RPMI8226 (cell line): ENCODE results near the gene AMMECR1L.
A peak's percentile ranks its signal among the peaks of the same experiment; 100 is the strongest.
"Not testable (repeated sequence)": the region's sequence is repeated elsewhere in the genome, so short reads cannot be mapped to it uniquely, and the experiment has no call there.

Experiments used
- DNase-seq: peaks from one replicate; pipeline ENCODE4 v3.0.0-alpha.2; 2015

AMMECR1L gene

GRCh38 chr2:127885780-127886592 is at the start of gene AMMECR1L:
Gene AMMECR1L (minus strand): TSS chr2:127885956. CDS start chr2:127874234, 11,722 bp downstream.
- peak; percentile 73 for DNase-seq

GRCh38 chr2:127935337-127935736 is 49.6 kb upstream of the AMMECR1L start:
- DNase-seq = no peak

GRCh38 chr2:127932199-127932876 is 46.6 kb upstream of the AMMECR1L start:
- no peak for DNase-seq

- no peak for DNase-seq
These were observed 43.7 kb upstream of the AMMECR1L start for GRCh38 chr2:127929449-127929848.

- no peak for DNase-seq
These were observed 41.6 kb upstream of the AMMECR1L start for GRCh38 chr2:127927384-127927783.

GRCh38 chr2:127917916-127918315 is 32.2 kb upstream of the AMMECR1L start:
- DNase-seq = no peak

GRCh38 chr2:127913808-127914457 is 28.2 kb upstream of the AMMECR1L start:
- no peak for DNase-seq

GRCh38 chr2:127911737-127912136 is 26.0 kb upstream of the AMMECR1L start:
- no peak for DNase-seq

GRCh38 chr2:127910415-127910814 is 24.7 kb upstream of the AMMECR1L start:
- DNase-seq = no peak

- DNase-seq = peak; percentile 49
These were observed 23.3 kb upstream of the AMMECR1L start for GRCh38 chr2:127909019-127909418.

- not testable (repeated sequence) for DNase-seq
These were observed 22.1 kb upstream of the AMMECR1L start for GRCh38 chr2:127907733-127908400.

- DNase-seq = no peak
These were observed 20.6 kb upstream of the AMMECR1L start for GRCh38 chr2:127906206-127906926.

- DNase-seq = no peak
These were observed 15.7 kb upstream of the AMMECR1L start for GRCh38 chr2:127901339-127902056.

GRCh38 chr2:127897531-127898211 is 11.9 kb upstream of the AMMECR1L start:
- no peak for DNase-seq

GRCh38 chr2:127893494-127893893 is 7.7 kb upstream of the AMMECR1L start:
- DNase-seq = no peak

- DNase-seq = no peak
These were observed 7.3 kb upstream of the AMMECR1L start for GRCh38 chr2:127893033-127893432.

GRCh38 chr2:127891811-127892210 is 6.1 kb upstream of the AMMECR1L start:
- no peak for DNase-seq

GRCh38 chr2:127890756-127891155 is 5.0 kb upstream of the AMMECR1L start:
- DNase-seq = not testable (repeated sequence)

GRCh38 chr2:127888772-127889171 is 3.0 kb upstream of the AMMECR1L start:
- DNase-seq = no peak

GRCh38 chr2:127887776-127888130 is 2.0 kb upstream of the AMMECR1L start:
- no peak for DNase-seq

GRCh38 chr2:127887082-127887775 is 1.5 kb upstream of the AMMECR1L start:
- DNase-seq = no peak
